ENCODE measurements around the gene ADRA1B.
A peak's percentile ranks its signal among the peaks of the same experiment; 100 is the strongest.

ADRA1B gene

DNA sequence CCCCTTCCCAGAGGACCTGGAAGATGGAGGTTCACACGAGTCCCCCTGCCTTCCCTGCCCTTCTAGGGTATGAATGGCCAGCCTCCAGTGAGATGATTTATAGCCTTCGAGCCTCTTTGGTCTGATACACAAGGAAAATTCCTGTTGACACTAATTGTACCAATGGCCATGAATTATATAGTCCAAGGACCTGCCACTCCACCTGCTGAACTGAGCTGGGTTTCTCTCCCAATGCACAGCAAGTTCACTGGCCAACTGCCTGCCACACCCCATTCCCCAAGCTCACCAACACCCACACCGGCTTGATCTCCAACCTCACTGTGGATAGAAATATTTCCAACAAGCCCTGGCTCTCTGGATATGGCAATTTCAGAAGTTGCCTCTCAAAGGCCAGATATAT is 9.3 kb upstream of the ADRA1B start:
- DNase-seq (ENCODE audit: low read depth), result peak; percentile 29
- TF ChIP-seq CTCF (IDR thresholded peaks at IDR 0.05; ENCODE audit: insufficient read depth, low read depth, low read length, missing control alignments), result no peak

DNA sequence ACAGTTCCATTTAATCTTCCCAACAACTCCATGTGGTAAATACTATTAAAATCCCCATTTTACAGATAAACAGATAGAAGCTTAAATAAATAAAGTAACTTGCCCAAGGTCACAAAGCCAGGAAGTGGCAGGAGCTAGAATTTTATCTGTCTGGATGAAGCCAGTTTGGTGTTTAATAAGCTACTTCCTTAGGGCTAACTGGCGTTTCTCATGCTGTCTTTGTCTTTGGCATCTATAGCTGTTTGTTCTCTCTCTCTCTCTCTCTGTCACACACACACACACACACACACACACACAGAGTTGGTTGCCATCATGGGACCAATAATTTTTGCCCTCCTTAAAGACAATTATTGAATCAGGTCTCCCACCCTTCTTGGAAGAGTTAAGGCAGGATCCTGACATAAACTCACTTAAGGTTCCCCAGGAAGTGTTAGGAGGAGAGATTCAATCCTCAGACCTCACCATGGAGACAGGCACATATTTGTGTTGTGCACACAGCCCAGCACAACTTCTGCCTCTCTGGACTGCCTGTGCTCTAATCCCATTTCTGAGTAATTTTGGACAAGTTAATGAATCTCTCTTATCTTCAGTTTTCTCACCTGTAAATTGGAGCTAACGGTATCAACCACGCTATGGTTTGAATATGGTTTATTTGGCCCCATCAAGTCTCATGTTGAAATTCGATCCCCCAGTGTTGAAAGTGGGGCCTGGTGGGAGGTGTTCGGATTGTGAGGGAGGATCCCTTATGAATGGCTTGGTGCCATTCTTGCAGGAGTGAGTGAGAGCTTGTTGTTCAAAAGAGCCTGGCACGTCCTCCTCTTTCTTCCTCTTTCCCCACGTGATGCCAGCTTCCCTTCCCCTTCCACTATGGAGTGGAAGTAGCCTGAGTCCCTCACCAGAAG is 8.3 kb upstream of the ADRA1B start:
- no peak for DNase-seq (ENCODE audit: low read depth)
- no peak for TF ChIP-seq CTCF (IDR thresholded peaks at IDR 0.05; ENCODE audit: insufficient read depth, low read depth, low read length, missing control alignments)
- no peak overlapping the region for H3K4me3 ChIP-seq (ENCODE audit: low read length)

More for the DNA sequence above, 9.3 kb upstream of the ADRA1B start:
- H3K4me3 ChIP-seq (ENCODE audit: low read length), result no peak overlapping the region

DNA sequence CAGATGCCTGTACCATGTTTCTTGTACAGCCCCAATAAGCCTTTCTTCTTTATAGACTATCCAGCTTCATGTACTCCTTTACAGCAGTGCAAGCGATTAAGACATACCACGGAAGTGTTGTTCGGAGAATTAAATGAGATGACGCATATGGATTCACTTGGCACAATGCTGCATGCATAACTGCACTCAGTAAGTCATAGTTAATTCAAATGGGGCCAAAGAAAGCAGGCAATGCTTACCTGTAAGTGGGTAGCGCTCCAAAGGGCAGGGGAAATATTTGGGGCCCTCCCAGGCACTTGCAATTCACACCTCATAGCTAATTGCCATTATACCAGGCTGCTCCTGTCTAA is 7.7 kb upstream of the ADRA1B start:
- no peak overlapping the region for H3K4me3 ChIP-seq (ENCODE audit: low read length)
- no peak for TF ChIP-seq CTCF (IDR thresholded peaks at IDR 0.05; ENCODE audit: insufficient read depth, low read depth, low read length, missing control alignments)
- DNase-seq (ENCODE audit: low read depth), result peak; percentile 29

- no peak for TF ChIP-seq CTCF (IDR thresholded peaks at IDR 0.05; ENCODE audit: insufficient read depth, low read depth, low read length, missing control alignments)
- H3K4me3 ChIP-seq (ENCODE audit: low read length), result no peak overlapping the region
- DNase-seq (ENCODE audit: low read depth), result no peak
These were observed 7.2 kb upstream of the ADRA1B start for GRCh38 chr5:159909126-159909525.

DNA sequence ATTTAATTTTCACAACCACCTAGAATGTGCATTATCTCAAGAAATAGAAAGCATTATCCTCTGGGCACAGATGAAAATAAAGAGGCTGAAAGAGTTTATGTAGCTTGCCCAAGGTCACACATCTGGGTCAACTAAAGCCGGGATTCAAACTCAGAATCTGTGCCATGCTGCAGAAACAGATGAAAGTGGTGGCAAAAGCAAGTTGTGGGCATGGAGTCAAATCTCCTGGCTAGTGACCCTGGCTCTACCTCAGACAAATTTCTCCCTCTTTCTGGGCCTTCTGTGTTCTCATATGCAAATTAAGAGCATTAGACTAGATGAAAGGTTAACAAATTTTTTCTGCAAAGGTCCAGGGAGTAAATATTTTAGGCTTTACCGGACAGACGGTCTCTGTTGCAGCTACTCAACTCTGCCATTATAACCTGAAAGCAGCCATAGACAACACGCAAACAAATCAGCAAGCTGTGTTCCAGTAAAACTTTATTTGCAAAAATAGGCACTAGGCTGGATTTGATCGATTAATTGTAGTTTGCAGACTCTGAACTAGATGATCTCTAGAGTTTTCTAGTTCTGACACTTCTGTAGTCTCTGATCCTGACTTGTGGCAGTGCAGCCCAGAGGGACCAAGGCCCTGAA is 6.0 kb upstream of the ADRA1B start:
- no peak for DNase-seq (ENCODE audit: low read depth)
- H3K4me3 ChIP-seq (ENCODE audit: low read length), result no peak overlapping the region
- TF ChIP-seq CTCF (IDR thresholded peaks at IDR 0.05; ENCODE audit: insufficient read depth, low read depth, low read length, missing control alignments), result no peak

GRCh38 chr5:159910843-159911229 is 5.4 kb upstream of the ADRA1B start:
- DNase-seq (ENCODE audit: low read depth), result no peak
- no peak for TF ChIP-seq CTCF (IDR thresholded peaks at IDR 0.05; ENCODE audit: insufficient read depth, low read depth, low read length, missing control alignments)

More at GRCh38 chr5:159910843-159911229, 5.4 kb upstream of the ADRA1B start:
- H3K4me3 ChIP-seq (ENCODE audit: low read length), result no peak overlapping the region

Measured in epithelial cell of esophagus (primary cell).